ENCODE measurements around the gene TMEM255B. TPM values are rescaled to one million over a fixed set of nuclear protein-coding genes. Genes with fewer than 3 reads are reported as not detected.

The TMEM255B gene
- total and polyA plus RNA-seq, 2 of the 4 experiments (the other 2 are of a cell fraction): 0.36 to 0.94 TPM

DNA sequence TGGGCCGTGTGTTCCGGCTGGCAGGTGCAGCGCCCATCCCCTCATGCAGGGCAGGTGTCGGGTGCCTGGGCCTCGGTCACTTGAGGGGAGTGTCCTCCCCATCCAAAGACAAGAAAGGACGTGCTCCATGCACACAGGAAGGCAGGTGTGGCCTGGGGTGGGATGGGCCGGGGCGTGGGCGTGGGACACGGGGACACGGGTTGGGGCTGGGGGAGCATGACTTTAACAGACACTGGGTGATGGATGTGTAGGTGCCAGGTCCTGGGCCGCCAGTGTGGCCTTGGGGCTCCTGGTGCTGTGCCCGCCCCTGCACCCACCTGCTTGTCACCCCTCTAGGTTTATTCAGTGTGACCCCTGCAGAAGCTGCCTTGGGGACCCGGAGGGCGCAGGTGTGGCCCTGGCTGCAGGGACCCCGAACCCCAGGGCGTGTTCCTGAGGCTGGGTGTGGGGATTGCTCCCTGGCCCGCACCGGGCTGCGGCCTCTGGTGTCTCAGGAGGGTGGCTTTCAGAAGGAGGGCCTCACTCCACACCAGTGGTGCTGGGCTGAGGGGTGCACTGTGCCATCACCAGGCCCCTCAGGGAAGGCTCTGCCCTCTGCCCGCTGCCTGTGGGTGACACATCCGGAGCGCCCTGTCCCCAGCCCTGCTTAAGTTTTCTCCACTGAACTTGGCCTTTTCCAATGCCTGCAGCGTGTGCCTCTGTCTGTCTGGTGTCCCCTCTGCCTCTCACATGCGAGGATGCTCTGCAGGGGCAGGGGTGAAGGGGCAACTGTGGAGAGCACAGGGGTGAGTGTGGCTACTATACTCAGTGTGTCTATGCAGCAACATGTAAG lies 5.2 kb downstream of the TMEM255B start:
- Histone ChIP-seq H2AK5ac (ENCODE audit: low read depth, low read length) (no peak overlapping the region), H3K79me1 (ENCODE audit: low read depth in 1 of 2, low read length in 2 of 2) (no peaks in the 10 kb centered on the region), H4K8ac (ENCODE audit: low read depth in 2 of 2, low read length in 2 of 2) (no peak overlapping the region), H3K9ac (ENCODE audit: low read depth, low read length) (no peak overlapping the region), H2BK120ac (ENCODE audit: low read depth, low read length) (no peak overlapping the region), H3K4me3 (ENCODE audit: insufficient read depth, low read depth, low read length) (no peak overlapping the region), H3K4me2 (ENCODE audit: low read depth, low read length) (no peak overlapping the region), H3K9me3 (ENCODE audit: control insufficient read depth, insufficient read depth, low read length) (peaks cover 2% of the 10 kb centered on the region; the same call in 1 of the 2 replicates), H4K91ac (ENCODE audit: insufficient read depth, low read depth, low read length) (no peak overlapping the region), H3K18ac (ENCODE audit: low read depth, low read length) (no peak overlapping the region), H3K14ac (replicated peaks; ENCODE audit: low read depth, low read length) (no peak overlapping the region), H3K9me1 (ENCODE audit: insufficient read depth, low read length) (no peaks in the 10 kb centered on the region), H3K23ac (ENCODE audit: low read depth, low read length) (no peak overlapping the region), H3K27ac (ENCODE audit: insufficient read depth, low read length) (no peak overlapping the region), H3K56ac (ENCODE audit: extremely low read depth, insufficient read depth, low read length) (no peak overlapping the region), H2BK20ac (ENCODE audit: low read depth, low read length) (no peak overlapping the region), H2BK5ac (ENCODE audit: low read depth, low read length, poor library complexity, severe bottlenecking) (no peak overlapping the region), H3K27me3 (ENCODE audit: control insufficient read depth, insufficient read depth, low read length) (peaks cover 38% of the 10 kb centered on the region), H2AFZ (replicated peaks; ENCODE audit: low read length, poor library complexity) (no peak overlapping the region), H4K5ac (ENCODE audit: low read depth, low read length) (no peak overlapping the region), H3K36me3 (ENCODE audit: control insufficient read depth, insufficient read depth, low read length) (no peaks in the 10 kb centered on the region), H4K20me1 (ENCODE audit: insufficient read depth, low read length) (no peaks in the 10 kb centered on the region), H3K4me1 (ENCODE audit: control insufficient read depth, insufficient read depth, low read length) (no peaks in the 10 kb centered on the region), H3K4ac (ENCODE audit: low read depth, low read length) (no peak overlapping the region), H2BK15ac (ENCODE audit: low read depth, low read length) (no peak overlapping the region), H2AK9ac (replicated peaks; ENCODE audit: low read depth, low read length, poor library complexity) (no peak overlapping the region)
- WGBS, 2 experiments (ENCODE audit: extremely low coverage in 2 of 2, insufficient read length in 1 of 2): 80% methylated on average over 3 of the region's 25 CpGs; no CpG with 5 or more reads in 1 of the 2 experiments
- DNase-seq: no peak
- intact Hi-C loops (cut with micrococcal nuclease) (no loop called here), dilution Hi-C loops (cut with HindIII; ENCODE audit: low sequenced_read_pairs, unreplicated experiment) (no loop called here), in situ Hi-C loops (cut with MboI; ENCODE audit: low sequenced_read_pairs) (no loop called here)
- ATAC-seq (ENCODE audit: low read depth): no peak
- POLR2A ChIA-PET (ENCODE audit: unreplicated experiment): no interaction called here
- BruUV-seq (replicated peaks): no TSS peak
- no peak for TF ChIP-seq MAFK (IDR thresholded peaks at IDR 0.05; ENCODE audit: low read depth, low read length)
- TF ChIP-seq POLR2A (IDR thresholded peaks at IDR 0.05; ENCODE audit: low read depth, low read length): no peak
- TF ChIP-seq CHD1 (IDR thresholded peaks at IDR 0.05; ENCODE audit: low read depth, low read length): no peak
- TF ChIP-seq CEBPB (IDR thresholded peaks at IDR 0.05; ENCODE audit: low read depth, low read length): no peak
- TF ChIP-seq, protein P1, sequence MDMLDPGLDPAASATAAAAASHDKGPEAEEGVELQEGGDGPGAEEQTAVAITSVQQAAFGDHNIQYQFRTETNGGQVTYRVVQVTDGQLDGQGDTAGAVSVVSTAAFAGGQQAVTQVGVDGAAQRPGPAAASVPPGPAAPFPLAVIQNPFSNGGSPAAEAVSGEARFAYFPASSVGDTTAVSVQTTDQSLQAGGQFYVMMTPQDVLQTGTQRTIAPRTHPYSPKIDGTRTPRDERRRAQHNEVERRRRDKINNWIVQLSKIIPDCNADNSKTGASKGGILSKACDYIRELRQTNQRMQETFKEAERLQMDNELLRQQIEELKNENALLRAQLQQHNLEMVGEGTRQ (IDR thresholded peaks at IDR 0.05; ENCODE audit: low read depth, low read length): no peak
- TF ChIP-seq SMC3 (IDR thresholded peaks at IDR 0.05; ENCODE audit: low read depth, low read length): no peak
- TF ChIP-seq, protein P2, sequence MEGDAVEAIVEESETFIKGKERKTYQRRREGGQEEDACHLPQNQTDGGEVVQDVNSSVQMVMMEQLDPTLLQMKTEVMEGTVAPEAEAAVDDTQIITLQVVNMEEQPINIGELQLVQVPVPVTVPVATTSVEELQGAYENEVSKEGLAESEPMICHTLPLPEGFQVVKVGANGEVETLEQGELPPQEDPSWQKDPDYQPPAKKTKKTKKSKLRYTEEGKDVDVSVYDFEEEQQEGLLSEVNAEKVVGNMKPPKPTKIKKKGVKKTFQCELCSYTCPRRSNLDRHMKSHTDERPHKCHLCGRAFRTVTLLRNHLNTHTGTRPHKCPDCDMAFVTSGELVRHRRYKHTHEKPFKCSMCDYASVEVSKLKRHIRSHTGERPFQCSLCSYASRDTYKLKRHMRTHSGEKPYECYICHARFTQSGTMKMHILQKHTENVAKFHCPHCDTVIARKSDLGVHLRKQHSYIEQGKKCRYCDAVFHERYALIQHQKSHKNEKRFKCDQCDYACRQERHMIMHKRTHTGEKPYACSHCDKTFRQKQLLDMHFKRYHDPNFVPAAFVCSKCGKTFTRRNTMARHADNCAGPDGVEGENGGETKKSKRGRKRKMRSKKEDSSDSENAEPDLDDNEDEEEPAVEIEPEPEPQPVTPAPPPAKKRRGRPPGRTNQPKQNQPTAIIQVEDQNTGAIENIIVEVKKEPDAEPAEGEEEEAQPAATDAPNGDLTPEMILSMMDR (conservative IDR thresholded peaks at IDR 0.05; ENCODE audit: low read depth, low read length): no peak
- no peak for TF ChIP-seq RCOR1 (IDR thresholded peaks at IDR 0.05; ENCODE audit: insufficient replicate concordance, low read length)
- no peak for TF ChIP-seq RAD21 (IDR thresholded peaks at IDR 0.05; ENCODE audit: low read length)
- no peak for TF ChIP-seq MXI1 (IDR thresholded peaks at IDR 0.05; ENCODE audit: borderline replicate concordance, low read depth, low read length)
- TF ChIP-seq NFE2L2 (IDR thresholded peaks at IDR 0.05; ENCODE audit: low read depth, low read length): no peak
- TF ChIP-seq RFX5 (IDR thresholded peaks at IDR 0.05; ENCODE audit: low read depth, low read length): no peak
- CTCF ChIA-PET: no interaction called here

Data from IMR-90 (cell line).